Measurements from ENCODE around the gene LRRC59. TPM values are rescaled to one million over a fixed set of nuclear protein-coding genes. Genes with fewer than 3 reads are reported as not detected.

LRRC59 gene
- total RNA-seq, 4 donors from 2014 or later, result 57.0 to 89.1 (median 73.2) TPM

DNA sequence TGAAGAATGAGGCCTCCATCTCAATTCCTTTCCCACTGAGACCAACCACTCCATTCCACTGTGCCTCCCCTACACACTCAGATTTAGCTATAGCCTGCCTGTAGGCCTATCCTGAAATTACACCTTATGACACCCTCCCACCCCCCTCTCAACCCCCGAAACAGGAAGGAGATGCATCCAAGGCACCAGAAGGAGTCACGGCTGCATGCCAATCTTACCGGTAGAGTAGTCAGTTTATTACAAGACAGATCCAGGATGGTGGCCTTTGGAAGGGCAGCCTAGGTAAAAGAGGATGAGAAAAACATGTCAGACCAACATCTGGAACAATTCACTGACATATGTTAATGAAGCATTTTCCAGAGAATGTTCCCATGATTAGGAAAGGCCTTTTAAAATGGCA is 2.6 kb downstream of the LRRC59 start:
- Histone ChIP-seq H3K4me3 (no peak overlapping the region), H3K36me3 (peaks cover 0 to 50% (median 0%) of the 10 kb centered on the region in 3 donors), H3K27ac (no peak overlapping the region), H3K9me3 (no peaks in the 10 kb centered on the region), H3K4me1 (peaks cover 0 to 21% (median 17%) of the 10 kb centered on the region in 4 donors), H3K27me3 (no peaks in the 10 kb centered on the region)
- no peak for DNase-seq
- TF ChIP-seq, protein P1, sequence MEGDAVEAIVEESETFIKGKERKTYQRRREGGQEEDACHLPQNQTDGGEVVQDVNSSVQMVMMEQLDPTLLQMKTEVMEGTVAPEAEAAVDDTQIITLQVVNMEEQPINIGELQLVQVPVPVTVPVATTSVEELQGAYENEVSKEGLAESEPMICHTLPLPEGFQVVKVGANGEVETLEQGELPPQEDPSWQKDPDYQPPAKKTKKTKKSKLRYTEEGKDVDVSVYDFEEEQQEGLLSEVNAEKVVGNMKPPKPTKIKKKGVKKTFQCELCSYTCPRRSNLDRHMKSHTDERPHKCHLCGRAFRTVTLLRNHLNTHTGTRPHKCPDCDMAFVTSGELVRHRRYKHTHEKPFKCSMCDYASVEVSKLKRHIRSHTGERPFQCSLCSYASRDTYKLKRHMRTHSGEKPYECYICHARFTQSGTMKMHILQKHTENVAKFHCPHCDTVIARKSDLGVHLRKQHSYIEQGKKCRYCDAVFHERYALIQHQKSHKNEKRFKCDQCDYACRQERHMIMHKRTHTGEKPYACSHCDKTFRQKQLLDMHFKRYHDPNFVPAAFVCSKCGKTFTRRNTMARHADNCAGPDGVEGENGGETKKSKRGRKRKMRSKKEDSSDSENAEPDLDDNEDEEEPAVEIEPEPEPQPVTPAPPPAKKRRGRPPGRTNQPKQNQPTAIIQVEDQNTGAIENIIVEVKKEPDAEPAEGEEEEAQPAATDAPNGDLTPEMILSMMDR (IDR thresholded peaks at IDR 0.05), result no peak
- no peak for TF ChIP-seq POLR2A (IDR thresholded peaks at IDR 0.05)

DNA sequence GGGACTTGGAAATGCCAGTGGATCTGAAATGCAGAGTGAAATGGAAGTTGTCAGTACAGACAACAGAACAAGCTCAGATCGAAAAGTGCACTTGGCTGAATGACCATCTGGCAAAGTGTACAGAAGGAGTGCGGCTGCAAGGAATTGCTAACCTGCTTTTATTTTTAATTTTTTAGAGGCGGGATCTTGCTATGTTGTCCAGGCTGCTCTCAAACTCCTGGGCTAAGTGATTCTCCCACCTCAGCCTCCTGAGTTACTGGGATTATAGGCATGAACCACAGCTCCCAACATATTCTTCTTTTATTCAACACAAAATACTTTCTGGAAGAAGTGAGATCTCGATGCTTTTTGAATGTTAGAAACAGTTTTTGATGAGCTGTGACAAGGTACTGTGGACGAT is 3.6 kb downstream of the LRRC59 start:
- H3K36me3 ChIP-seq, result peaks cover 0 to 60% (median 0%) of the 10 kb centered on the region in 3 donors

GRCh38 chr17:50392621-50393020 is 4.7 kb downstream of the LRRC59 start:
- Histone ChIP-seq H3K27ac (peak overlapping the region in 1 of 4 donors; percentile 1), H3K9me3 (no peaks in the 10 kb centered on the region), H3K36me3 (peaks cover 0 to 70% (median 0%) of the 10 kb centered on the region in 3 donors), H3K27me3 (no peaks in the 10 kb centered on the region), H3K4me1 (peaks cover 0 to 21% (median 17%) of the 10 kb centered on the region in 4 donors), H3K4me3 (no peak overlapping the region)
- TF ChIP-seq POLR2A (IDR thresholded peaks at IDR 0.05), result no peak
- TF ChIP-seq, protein P1 (IDR thresholded peaks at IDR 0.05), result no peak
- DNase-seq, result peak in 1 of 3 donors; percentile 61

More for the DNA sequence above, 3.6 kb downstream of the LRRC59 start:
- no peaks in the 10 kb centered on the region for H3K9me3 ChIP-seq
- no peak for DNase-seq
- TF ChIP-seq, protein P1 (IDR thresholded peaks at IDR 0.05), result no peak
- TF ChIP-seq POLR2A (IDR thresholded peaks at IDR 0.05), result no peak
- no peaks in the 10 kb centered on the region for H3K27me3 ChIP-seq
- no peak overlapping the region for H3K27ac ChIP-seq
- H3K4me1 ChIP-seq, result peaks cover 0 to 21% (median 17%) of the 10 kb centered on the region in 4 donors
- no peak overlapping the region for H3K4me3 ChIP-seq

- peaks cover 0 to under 1% (median 0%) of the 10 kb centered on the region in 4 donors for H3K4me1 ChIP-seq
- H3K4me3 ChIP-seq, result no peak overlapping the region
- no peak for TF ChIP-seq POLR2A (IDR thresholded peaks at IDR 0.05)
- TF ChIP-seq, protein P1 (IDR thresholded peaks at IDR 0.05), result no peak
- no peaks in the 10 kb centered on the region for H3K9me3 ChIP-seq
- peaks cover 0 to 98% (median 0%) of the 10 kb centered on the region in 3 donors for H3K36me3 ChIP-seq
- no peak overlapping the region for H3K27ac ChIP-seq
- no peaks in the 10 kb centered on the region for H3K27me3 ChIP-seq
- DNase-seq, result no peak
Observed at GRCh38 chr17:50389534-50389933, 7.8 kb downstream of the LRRC59 start.

DNA sequence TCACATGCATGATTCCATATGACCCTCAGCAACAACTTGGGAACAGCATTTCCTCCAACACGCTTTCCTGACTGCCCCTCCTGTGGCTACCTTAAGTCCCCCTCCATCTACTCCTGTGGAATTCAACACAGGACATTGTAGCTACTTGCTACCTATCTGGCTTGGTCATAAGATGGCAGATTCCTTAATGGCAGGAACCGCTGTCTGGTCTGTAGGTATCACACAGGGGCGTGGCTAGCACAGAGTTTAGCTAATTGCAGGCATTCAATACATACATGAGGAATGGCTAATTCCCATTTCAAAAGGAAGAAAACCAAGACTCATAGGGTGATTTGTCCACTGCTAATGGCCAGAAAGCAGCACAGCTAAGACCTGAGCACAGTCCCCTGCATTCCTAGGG is 8.6 kb downstream of the LRRC59 start:
- TF ChIP-seq, protein P1 (IDR thresholded peaks at IDR 0.05), result no peak
- no peak for TF ChIP-seq POLR2A (IDR thresholded peaks at IDR 0.05)
- no peak overlapping the region for H3K4me3 ChIP-seq
- H3K27ac ChIP-seq, result no peak overlapping the region
- peaks cover 0 to 98% (median 0%) of the 10 kb centered on the region in 3 donors for H3K36me3 ChIP-seq
- H3K9me3 ChIP-seq, result no peaks in the 10 kb centered on the region
- no peaks in the 10 kb centered on the region for H3K4me1 ChIP-seq
- no peak for DNase-seq
- H3K27me3 ChIP-seq, result no peaks in the 10 kb centered on the region

GRCh38 chr17:50386510-50386909 is 10.8 kb downstream of the LRRC59 start:
- H3K27me3 ChIP-seq, result no peaks in the 10 kb centered on the region
- no peak for DNase-seq
- H3K9me3 ChIP-seq, result no peaks in the 10 kb centered on the region
- H3K36me3 ChIP-seq, result peaks cover 0 to 98% (median 0%) of the 10 kb centered on the region in 3 donors
- no peak overlapping the region for H3K4me3 ChIP-seq
- no peaks in the 10 kb centered on the region for H3K4me1 ChIP-seq
- no peak for TF ChIP-seq POLR2A (IDR thresholded peaks at IDR 0.05)
- no peak overlapping the region for H3K27ac ChIP-seq
